ENCODE results near the gene SAMD13. TPM values are rescaled to one million over a fixed set of nuclear protein-coding genes. Genes with fewer than 3 reads are reported as not detected.

The SAMD13 gene
- total and polyA plus RNA-seq, 2 of the 8 experiments (the other 6 are each of a cell fraction or from before 2014, with no cell fraction given) = 0.86 to 2.3 TPM

DNA sequence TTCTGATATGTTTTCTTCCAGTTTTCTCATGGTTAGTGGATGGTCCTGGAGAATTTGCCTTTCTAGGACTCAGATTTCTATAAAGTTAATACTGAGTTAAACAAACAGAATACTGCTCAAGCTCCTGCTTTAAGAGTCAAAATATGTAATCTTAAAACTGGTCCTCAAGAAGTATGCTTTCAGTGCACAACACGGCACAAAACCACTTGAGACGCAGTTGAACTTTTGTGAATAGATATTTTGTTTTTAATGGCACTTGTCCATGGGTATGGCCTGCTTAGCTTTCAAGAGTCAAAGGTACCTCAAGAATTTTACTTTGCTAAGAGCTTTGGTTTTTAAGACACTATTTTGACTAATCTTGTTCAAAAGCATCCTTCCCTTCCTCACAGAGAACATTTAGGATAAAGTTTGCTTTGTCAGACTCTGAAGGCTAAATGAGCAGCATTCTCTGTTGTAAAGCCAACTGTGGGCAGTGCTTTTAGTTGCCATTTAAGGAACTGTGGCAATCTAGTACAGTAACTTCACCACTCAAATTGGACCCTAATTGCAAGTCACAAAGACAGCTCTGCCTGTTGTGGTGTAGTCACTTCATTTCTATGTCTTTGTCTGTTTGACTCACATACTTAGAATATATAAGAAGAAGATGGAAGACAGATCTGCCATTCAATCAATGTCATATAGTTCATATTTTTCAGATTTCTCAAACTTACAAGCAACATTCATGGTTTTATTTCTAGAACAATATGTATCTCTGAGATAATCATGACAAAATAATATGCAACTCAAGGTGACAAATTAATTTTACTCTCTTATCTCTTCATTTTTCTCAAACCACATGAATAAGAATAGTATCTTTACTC lies 28.8 kb downstream of the SAMD13 start (continued):
- TF ChIP-seq YY1 (IDR thresholded peaks at IDR 0.05; ENCODE audit: low read depth, low read length) = no peak
- TF ChIP-seq CREB1 (IDR thresholded peaks at IDR 0.05) = no peak
